Uterus (tissue), 2 donors: Measurements from ENCODE around the gene ACOT13.

Experiments
- CTCF ChIP-seq, 4 experiments: fragments of 200-600 bp in 2 of 4; fragments of 450-650 bp in 2 of 4; sonication (generic) in 2 of 4; IDR thresholded peaks; one replicate each; pipeline ENCODE4 v1.5.1; 2016 to 2019; ENCODE audit warnings: antibody characterized with exemption in 4 of 4, mild to moderate bottlenecking in 2 of 4, moderate library complexity in 1 of 4
- POLR2A ChIP-seq, 2 donors: fragments of 450-650 bp; IDR thresholded peaks; one replicate each; pipeline ENCODE4 v1.6.1; 2016; ENCODE audit warnings: antibody characterized with exemption in 2 of 2, mild to moderate bottlenecking in 1 of 2, moderate library complexity in 1 of 2

GRCh38 chr6:24655215-24655614 lies 11.7 kb upstream of the ACOT13 start:
- no peak for TF ChIP-seq POLR2A (IDR thresholded peaks at IDR 0.05)
- TF ChIP-seq CTCF (IDR thresholded peaks at IDR 0.05) = no peak
